ENCODE data around the gene TLR3. TPM values are rescaled to one million over a fixed set of nuclear protein-coding genes. Genes with fewer than 3 reads are reported as not detected.

Gene TLR3
- total RNA-seq, 1 experiment from 2014 or later, result 8.0 TPM

- H3K27ac Mint-ChIP-seq (ENCODE audit: unreplicated experiment), result peak overlapping the region; percentile 28
- intact Hi-C loops (cut with micrococcal nuclease; ENCODE audit: unreplicated experiment), result no loop called here
- H3K4me3 Mint-ChIP-seq (ENCODE audit: low read depth, unreplicated experiment), result peak overlapping the region; percentile 59
- BruUV-seq (replicated peaks), result no TSS peak
- CTCF ChIA-PET, result interaction anchor here (0.9 to 1.3 kb wide), 3 partner anchors 11 to 59 kb away, joined by 3 to 4 read pairs (median 4); no protein-coding TSS in a partner anchor
- no peaks in the 10 kb centered on the region for H3K9me3 Mint-ChIP-seq (ENCODE audit: low read depth, unreplicated experiment)
- peaks cover 13% of the 10 kb centered on the region for H3K4me1 Mint-ChIP-seq (ENCODE audit: low read depth, unreplicated experiment)
- no peak for TF ChIP-seq CTCF (IDR thresholded peaks at IDR 0.05; ENCODE audit: unreplicated experiment)
- H3K27me3 Mint-ChIP-seq (ENCODE audit: unreplicated experiment), result no peaks in the 10 kb centered on the region
- no peak for DNase-seq
- H3K36me3 Mint-ChIP-seq (ENCODE audit: insufficient read depth, unreplicated experiment), result no peaks in the 10 kb centered on the region
Measured at GRCh38 chr4:186078981-186079638, 10.2 kb downstream of the TLR3 start.

GRCh38 chr4:186079694-186080093 is 10.7 kb downstream of the TLR3 start:
- H3K9me3 Mint-ChIP-seq (ENCODE audit: low read depth, unreplicated experiment), result no peaks in the 10 kb centered on the region
- intact Hi-C loops (cut with micrococcal nuclease; ENCODE audit: unreplicated experiment), result no loop called here
- DNase-seq, result no peak
- BruUV-seq (replicated peaks), result no TSS peak
- no peaks in the 10 kb centered on the region for H3K36me3 Mint-ChIP-seq (ENCODE audit: insufficient read depth, unreplicated experiment)
- peaks cover 13% of the 10 kb centered on the region for H3K4me1 Mint-ChIP-seq (ENCODE audit: low read depth, unreplicated experiment)
- H3K4me3 Mint-ChIP-seq (ENCODE audit: low read depth, unreplicated experiment), result peak overlapping the region; percentile 59
- no peak for TF ChIP-seq CTCF (IDR thresholded peaks at IDR 0.05; ENCODE audit: unreplicated experiment)
- CTCF ChIA-PET, result interaction anchor here (0.9 to 1.3 kb wide), 3 partner anchors 11 to 58 kb away, joined by 3 to 4 read pairs (median 4); no protein-coding TSS in a partner anchor
- H3K27ac Mint-ChIP-seq (ENCODE audit: unreplicated experiment), result peak overlapping the region; percentile 28
- H3K27me3 Mint-ChIP-seq (ENCODE audit: unreplicated experiment), result no peaks in the 10 kb centered on the region

- Mint-ChIP-seq H3K4me3 (ENCODE audit: low read depth, unreplicated experiment) (no peak overlapping the region), H3K9me3 (ENCODE audit: low read depth, unreplicated experiment) (no peaks in the 10 kb centered on the region), H3K27me3 (ENCODE audit: unreplicated experiment) (no peaks in the 10 kb centered on the region), H3K36me3 (ENCODE audit: insufficient read depth, unreplicated experiment) (no peaks in the 10 kb centered on the region), H3K4me1 (ENCODE audit: low read depth, unreplicated experiment) (peaks cover 13% of the 10 kb centered on the region), H3K27ac (ENCODE audit: unreplicated experiment) (no peak overlapping the region)
- intact Hi-C loops (cut with micrococcal nuclease; ENCODE audit: unreplicated experiment), result no loop called here
- no TSS peak for BruUV-seq (replicated peaks)
- CTCF ChIA-PET, result interaction anchor here (0.7 kb wide), 1 partner anchor 8 kb away, joined by 3 read pairs; no protein-coding TSS in a partner anchor
- no peak for DNase-seq
- TF ChIP-seq CTCF (IDR thresholded peaks at IDR 0.05; ENCODE audit: unreplicated experiment), result no peak
Measured at GRCh38 chr4:186081202-186081807, 12.3 kb downstream of the TLR3 start.

GRCh38 chr4:186082221-186082620 is 13.3 kb downstream of the TLR3 start:
- no peaks in the 10 kb centered on the region for H3K9me3 Mint-ChIP-seq (ENCODE audit: low read depth, unreplicated experiment)
- H3K4me3 Mint-ChIP-seq (ENCODE audit: low read depth, unreplicated experiment), result no peak overlapping the region
- CTCF ChIA-PET, result no interaction called here
- H3K27ac Mint-ChIP-seq (ENCODE audit: unreplicated experiment), result no peak overlapping the region
- H3K36me3 Mint-ChIP-seq (ENCODE audit: insufficient read depth, unreplicated experiment), result no peaks in the 10 kb centered on the region
- intact Hi-C loops (cut with micrococcal nuclease; ENCODE audit: unreplicated experiment), result no loop called here
- H3K4me1 Mint-ChIP-seq (ENCODE audit: low read depth, unreplicated experiment), result peaks cover 13% of the 10 kb centered on the region
- no peak for DNase-seq
- H3K27me3 Mint-ChIP-seq (ENCODE audit: unreplicated experiment), result no peaks in the 10 kb centered on the region
- no peak for TF ChIP-seq CTCF (IDR thresholded peaks at IDR 0.05; ENCODE audit: unreplicated experiment)
- BruUV-seq (replicated peaks), result no TSS peak

All from Calu3 (cell line).